H1 (cell line): ENCODE measurements around the gene FOXI3. TPM values are rescaled to one million over a fixed set of nuclear protein-coding genes. Genes with fewer than 3 reads are reported as not detected.

Experiments used
- CTCF ChIA-PET: fragments of 300-600 bp; sonication (Branson Sonifier 250); formaldehyde crosslinking; loops from one replicate; lab custom pipeline; 2021; ENCODE audit not compliant: partially characterized antibody; lab: Charles Lee
- POLR2A ChIA-PET: fragments of 300-600 bp; sonication (Branson Sonifier 250); formaldehyde crosslinking; loops from one replicate; lab custom pipeline; 2021; ENCODE audit warnings: inconsistent platforms; ENCODE audit not compliant: partially characterized antibody; lab: Charles Lee
- DNase-seq, 2 experiments: peaks; one replicate each; pipeline versions ENCODE4 v3.0.0 to v3.0.0-alpha.2; 2010 to 2022; ENCODE audit warnings: low spot score in 2 of 2, low read depth in 1 of 2, mixed read lengths in 1 of 2
- FAIRE-seq: peaks from 2 replicates; lab custom pipeline; 2011; peaks lifted over from hg19 to GRCh38; lab: Jason Lieb, UNC
- H2AFZ ChIP-seq: 2 replicates; pipeline ENCODE4 v1.8.1; 2012; ENCODE audit warnings: low read length, inconsistent platforms
- H2AK5ac ChIP-seq: 2 replicates; pipeline ENCODE4 v1.6.1; 2013; ENCODE audit warnings: low read depth, low read length
- H2BK120ac ChIP-seq: replicated peaks from 2 replicates; pipeline ENCODE3; 2013; ENCODE audit warnings: low read depth, low read length, inconsistent platforms
- H2BK12ac ChIP-seq: 2 replicates; pipeline ENCODE4 v1.6.1; 2013; ENCODE audit warnings: low read depth, low read length
- H2BK15ac ChIP-seq: 2 replicates; pipeline ENCODE4 v1.6.1; 2013; ENCODE audit warnings: low read length
- H2BK20ac ChIP-seq: 2 replicates; pipeline ENCODE4 v1.6.1; 2013; ENCODE audit warnings: low read length
- H2BK5ac ChIP-seq: 2 replicates; pipeline ENCODE4 v1.6.1; 2013; ENCODE audit warnings: low read depth, low read length
- H3K14ac ChIP-seq: 2 replicates; pipeline ENCODE4 v1.6.1; 2013; ENCODE audit warnings: inconsistent platforms; ENCODE audit not compliant: insufficient read length
- H3K18ac ChIP-seq: 2 replicates; pipeline ENCODE4 v1.6.1; 2013; ENCODE audit warnings: low read length; ENCODE audit errors: extremely low read depth
- H3K23ac ChIP-seq: 2 replicates; pipeline ENCODE4 v1.6.1; 2013; ENCODE audit warnings: inconsistent platforms; ENCODE audit not compliant: insufficient read length
- H3K23me2 ChIP-seq: 2 replicates; pipeline ENCODE4 v1.6.1; 2013; ENCODE audit warnings: low read depth, low read length
- H3K27ac ChIP-seq: 2 replicates; pipeline ENCODE4 v1.6.1; 2011; ENCODE audit warnings: low read depth, low read length, inconsistent platforms
- H3K27me3 ChIP-seq, 4 experiments: replicated peaks in 1 of 4; 1 replicate in 1 of 4; 2 replicates in 3 of 4; pipeline versions ENCODE4 v1.6.1 to v1.8.1; 2011 to 2013; ENCODE audit warnings: low read length in 3 of 4, mild to moderate bottlenecking in 3 of 4, inconsistent platforms in 2 of 4, mixed read lengths in 2 of 4, moderate library complexity in 1 of 4; ENCODE audit not compliant: control insufficient read depth in 3 of 4, insufficient read depth in 3 of 4; ENCODE audit errors: extremely low read depth in 1 of 4
- H3K36me3 ChIP-seq, 4 experiments: 2 replicates each; pipeline versions ENCODE4 v1.6.1 to v1.8.1; 2011 to 2013; ENCODE audit warnings: mild to moderate bottlenecking in 4 of 4, low read length in 3 of 4, moderate library complexity in 2 of 4, control low read depth in 1 of 4, inconsistent platforms in 1 of 4; ENCODE audit not compliant: insufficient read depth in 4 of 4, control insufficient read depth in 2 of 4
- H3K4ac ChIP-seq: replicated peaks from 2 replicates; pipeline ENCODE3; 2013; ENCODE audit warnings: low read length, low read depth, mixed read lengths, inconsistent platforms; ENCODE audit not compliant: insufficient read length
- H3K4me1 ChIP-seq, 4 experiments: replicated peaks in 1 of 4; 1 replicate in 1 of 4; 2 replicates in 3 of 4; pipeline versions ENCODE4 v1.6.1 to v1.8.1; 2011 to 2013; ENCODE audit warnings: low read length in 3 of 4, inconsistent platforms in 2 of 4, mixed read lengths in 1 of 4; ENCODE audit not compliant: insufficient read depth in 4 of 4, control insufficient read depth in 3 of 4
- H3K4me2 ChIP-seq, 2 experiments: 2 replicates each; pipeline versions ENCODE4 v1.6.1 to v1.8.1; 2011 to 2013; ENCODE audit warnings: low read depth in 2 of 2, low read length in 2 of 2, control low read depth in 1 of 2, inconsistent platforms in 1 of 2, mild to moderate bottlenecking in 1 of 2; ENCODE audit not compliant: insufficient read depth in 1 of 2
- H3K4me3 ChIP-seq, 4 experiments: fragments of 200-600, 300-600 bp in 1 of 4; sonication (generic), shearing (Covaris generic), sonication (Bioruptor Twin) in 1 of 4; 2 replicates each; pipeline versions ENCODE4 v1.5.1 to v1.8.1; 2011 to 2016; ENCODE audit warnings: low read length in 4 of 4, low read depth in 3 of 4, control low read depth in 2 of 4, inconsistent platforms in 2 of 4, mild to moderate bottlenecking in 2 of 4, mixed read lengths in 1 of 4, moderate library complexity in 1 of 4; ENCODE audit not compliant: insufficient read depth in 2 of 4; ENCODE audit errors: extremely low read depth in 1 of 4
- H3K56ac ChIP-seq: replicated peaks from 2 replicates; pipeline ENCODE3; 2013; ENCODE audit warnings: low read depth, mild to moderate bottlenecking, mixed read lengths, low read length, inconsistent platforms; ENCODE audit not compliant: insufficient read length
- H3K79me1 ChIP-seq: 2 replicates; pipeline ENCODE4 v1.6.1; 2013; ENCODE audit warnings: low read depth, low read length, control low read depth
- H3K79me2 ChIP-seq, 2 experiments: 2 replicates each; pipeline versions ENCODE4 v1.6.1 to v1.8.1; 2012 to 2013; ENCODE audit warnings: low read length in 2 of 2, mild to moderate bottlenecking in 2 of 2, inconsistent platforms in 1 of 2; ENCODE audit not compliant: insufficient read depth in 2 of 2, control insufficient read depth in 1 of 2
- H3K9ac ChIP-seq, 4 experiments: replicated peaks in 1 of 4; 1 replicate in 1 of 4; 2 replicates in 3 of 4; pipeline versions ENCODE4 v1.6.1 to v1.8.1; 2011 to 2013; ENCODE audit warnings: low read depth in 3 of 4, low read length in 3 of 4, control low read depth in 2 of 4, mild to moderate bottlenecking in 2 of 4, moderate library complexity in 2 of 4, inconsistent platforms in 1 of 4; ENCODE audit errors: extremely low read depth in 1 of 4
- H3K9me3 ChIP-seq, 2 experiments: 2 replicates each; pipeline versions ENCODE4 v1.6.1 to v1.8.1; 2012 to 2013; ENCODE audit warnings: mild to moderate bottlenecking in 2 of 2, moderate library complexity in 2 of 2, control low read depth in 1 of 2, inconsistent platforms in 1 of 2, low read depth in 1 of 2, low read length in 1 of 2, mixed read lengths in 1 of 2; ENCODE audit not compliant: insufficient read depth in 2 of 2
- H4K20me1 ChIP-seq, 2 experiments: replicated peaks in 1 of 2; 2 replicates each; pipeline versions ENCODE3 to v1.8.1; 2011 to 2013; ENCODE audit warnings: inconsistent platforms in 2 of 2, low read length in 2 of 2, mild to moderate bottlenecking in 1 of 2; ENCODE audit not compliant: insufficient read depth in 2 of 2, control insufficient read depth in 1 of 2
- H4K5ac ChIP-seq: 2 replicates; pipeline ENCODE4 v1.6.1; 2013; ENCODE audit warnings: low read length, low read depth, mixed read lengths, inconsistent platforms; ENCODE audit not compliant: insufficient read length
- H4K8ac ChIP-seq: 2 replicates; pipeline ENCODE4 v1.8.0; 2013; ENCODE audit warnings: mild to moderate bottlenecking, moderate library complexity, low read length, inconsistent platforms; ENCODE audit not compliant: insufficient read depth; ENCODE audit errors: extremely low read depth
- H4K91ac ChIP-seq: replicated peaks from 2 replicates; pipeline ENCODE3; 2013; ENCODE audit warnings: low read length, mixed read lengths, inconsistent platforms; ENCODE audit not compliant: insufficient read length
- ATF3 ChIP-seq: IDR thresholded peaks from 2 replicates; pipeline ENCODE4 v1.6.1; 2011; ENCODE audit warnings: low read depth, mild to moderate bottlenecking, low read length; ENCODE audit not compliant: insufficient read depth
- CHD1 ChIP-seq: IDR thresholded peaks from 2 replicates; pipeline ENCODE4 v1.6.1; 2012; ENCODE audit warnings: low read depth, low read length, improper control_type of control experiment
- GABPA ChIP-seq: IDR thresholded peaks from 2 replicates; pipeline ENCODE4 v1.6.1; 2011; ENCODE audit warnings: mild to moderate bottlenecking, low read length, moderate library complexity, borderline replicate concordance; ENCODE audit not compliant: insufficient read depth
- POU5F1 ChIP-seq: IDR thresholded peaks from 2 replicates; pipeline ENCODE4 v1.6.1; 2011; ENCODE audit warnings: low read depth, mild to moderate bottlenecking, low read length, moderate library complexity
- RNF2 ChIP-seq: fragments of 200-900, 300-1000 bp; sonication (generic); IDR thresholded peaks from 2 replicates; pipeline ENCODE4 v1.7.1; 2016; ENCODE audit warnings: borderline replicate concordance, low read depth, mild to moderate bottlenecking, antibody characterized with exemption, low read length; ENCODE audit not compliant: poor library complexity, severe bottlenecking; ENCODE audit errors: missing control alignments
- SRF ChIP-seq: IDR thresholded peaks from 2 replicates; pipeline ENCODE4 v1.6.1; 2011; ENCODE audit warnings: mild to moderate bottlenecking, low read depth, low read length, moderate library complexity
- WGBS, 2 experiments: shearing (Covaris generic) in 1 of 2; methylation state at CpG; one replicate each; pipeline versions ENCODE4 v1.1.6 to v1.1.7; 2013 to 2015; ENCODE audit warnings: low lambda C conversion rate in 2 of 2, mixed read lengths in 2 of 2, inconsistent platforms in 1 of 2, low coverage in 1 of 2, missing lambda C conversion rate in 1 of 2; ENCODE audit not compliant: insufficient replicate concordance in 2 of 2, insufficient coverage in 1 of 2, insufficient read length in 1 of 2; ENCODE audit errors: extremely low coverage in 1 of 2, missing lambda C conversion rate in 1 of 2; 5-methylcytosine and 5-hydroxymethylcytosine counted together
- polyA plus RNA-seq, 7 experiments: library from polyadenylated mRNA; depleted of rRNA in 3 of 7; stranded (reverse) in 5 of 7; unstranded in 2 of 7; fragments of >200 nt in 5 of 7; fragments of 200-250 nt in 2 of 7; gene quantifications; 1 replicate in 5 of 7; 2 replicates in 1 of 7; 4 replicates in 1 of 7; pipeline versions ENCODE4 v1.2.1 to v1.2.3, GENCODE V29; 2011 to 2013; ENCODE audit warnings: missing spikeins in 2 of 7, mixed read lengths in 2 of 7
- total RNA-seq: library from RNA; stranded (reverse); fragmentation: NEBNext Ultra II Directional; extraction: Animal tissue kit (Norgen Biotek cat#: 25700); gene quantifications from 2 replicates; pipeline ENCODE4 v1.2.1, GENCODE V29; 2021

Gene FOXI3
- total and polyA plus RNA-seq, 2 of the 8 experiments (the other 6 are each of a cell fraction or from before 2014, with no cell fraction given) = 6.8 to 15.9 TPM

DNA sequence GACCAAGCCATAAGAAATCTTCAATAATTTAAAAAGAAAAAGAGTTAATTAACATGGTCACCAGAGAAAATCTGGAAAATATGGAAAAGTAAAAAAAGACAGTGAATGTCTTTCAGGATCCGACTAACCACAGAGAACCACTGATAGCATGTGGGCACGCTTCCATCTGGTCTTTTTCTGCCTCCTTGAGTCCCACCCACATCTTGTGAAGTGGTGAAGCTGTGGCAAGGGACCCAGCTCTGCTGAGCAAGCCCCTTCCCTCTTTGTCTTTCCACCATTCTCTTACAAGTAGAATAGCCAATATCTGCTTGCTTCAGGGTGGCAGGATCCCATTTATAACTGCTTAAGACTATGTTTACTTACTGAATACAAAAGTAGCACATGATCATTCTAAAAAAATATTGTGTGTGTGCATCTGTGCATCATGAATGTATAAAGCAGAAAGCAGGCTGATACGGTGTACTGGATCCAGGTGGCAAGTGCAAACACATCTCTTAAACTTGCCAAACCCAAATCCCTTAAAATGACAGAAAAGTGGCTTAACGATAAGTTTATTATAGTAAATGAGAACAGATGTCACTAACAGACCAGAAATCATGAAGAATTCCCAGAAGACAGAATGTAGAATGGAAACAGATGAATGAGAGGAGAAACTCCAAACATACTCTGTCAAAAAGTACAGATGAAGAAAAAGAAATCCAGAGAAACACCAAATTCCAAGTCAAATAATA lies 52.3 kb downstream of the FOXI3 start:
- H2AFZ ChIP-seq = 0 out of 2 replicates have a peak overlapping the region, but pooled peaks have one; percentile 9
- H2BK5ac ChIP-seq = no peak overlapping the region
- ChIA-PET CTCF (interaction anchor here (0.6 to 2.0 kb wide), 2 partner anchors 54 to 269 kb away, joined by 3 to 6 read pairs; no protein-coding TSS in a partner anchor), POLR2A (no interaction called here)
- no peak overlapping the region for H4K5ac ChIP-seq
- no peak for FAIRE-seq
- no peak overlapping the region for H2BK15ac ChIP-seq
- H2AK5ac ChIP-seq = no peak overlapping the region
- TF ChIP-seq RNF2 (no peak), SRF (no peak), ATF3 (no peak), GABPA (no peak), CHD1 (no peak), POU5F1 (no peak)
- H3K56ac ChIP-seq = no peak overlapping the region
- no peaks in the 10 kb centered on the region for H3K9me3 ChIP-seq
- H4K8ac ChIP-seq = no peak overlapping the region
- H4K20me1 ChIP-seq = no peaks in the 10 kb centered on the region
- H3K79me1 ChIP-seq = no peaks in the 10 kb centered on the region
- no peak overlapping the region for H2BK120ac ChIP-seq
- H2BK20ac ChIP-seq = no peak overlapping the region
- H3K36me3 ChIP-seq = no peaks in the 10 kb centered on the region
- no peak overlapping the region for H3K14ac ChIP-seq
- H3K4me3 ChIP-seq = no peak overlapping the region
- no peaks in the 10 kb centered on the region; the same call in 1 of the 2 replicates for H3K23me2 ChIP-seq
- H3K27ac ChIP-seq = no peak overlapping the region
- H3K23ac ChIP-seq = no peak overlapping the region
- H2BK12ac ChIP-seq = no peak overlapping the region
- H3K4me2 ChIP-seq = no peak overlapping the region
- H3K79me2 ChIP-seq = no peaks in the 10 kb centered on the region
- DNase-seq = no peak
- no peak overlapping the region for H3K9ac ChIP-seq
- no peak overlapping the region for H4K91ac ChIP-seq
- H3K4me1 ChIP-seq = no peaks in the 10 kb centered on the region
- no peaks in the 10 kb centered on the region for H3K27me3 ChIP-seq
- WGBS, 2 experiments = 90% methylated on average over 4 of the region's 4 CpGs; no CpG with 5 or more reads in 1 of the 2 experiments
- no peak overlapping the region for H3K4ac ChIP-seq
- no peak overlapping the region for H3K18ac ChIP-seq
